ENCODE data around the gene COBL.

The COBL gene

GRCh38 chr7:51082096-51082840 lies 234.3 kb downstream of the COBL start:
- in situ Hi-C loops (cut with MboI; ENCODE audit: low sequenced_read_pairs) = no loop called here

DNA sequence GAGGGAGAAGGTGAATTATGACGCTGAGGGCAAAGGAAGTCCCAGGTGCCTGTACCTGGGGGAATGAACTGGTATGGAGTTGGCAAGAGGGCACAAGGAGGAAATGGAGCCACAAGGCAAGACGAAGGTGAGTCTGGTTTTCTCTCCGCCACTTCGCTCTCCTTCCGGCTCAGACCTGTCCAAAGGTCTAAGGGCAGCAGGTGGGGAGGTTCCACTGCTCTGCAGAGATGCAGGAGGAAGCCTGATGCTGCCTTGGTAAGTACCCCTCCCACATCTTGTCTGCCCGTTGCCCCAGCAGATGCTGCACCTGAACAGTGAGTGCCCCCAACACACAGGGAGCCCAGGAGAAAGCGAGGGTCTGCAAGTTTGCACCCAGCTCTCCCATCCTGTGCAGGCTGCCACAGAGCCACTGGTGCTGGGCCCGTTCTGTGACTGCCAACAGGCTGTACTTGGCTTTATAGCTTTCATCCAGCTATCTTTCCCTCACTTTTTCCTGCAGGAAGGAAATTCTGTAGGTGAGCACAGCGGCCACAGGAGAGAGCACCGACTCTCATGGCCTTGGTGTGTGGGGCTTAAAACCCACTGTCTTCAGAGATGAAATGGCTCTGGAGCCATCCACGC lies 235.2 kb downstream of the COBL start:
- in situ Hi-C loops (cut with MboI; ENCODE audit: low sequenced_read_pairs) = no loop called here

DNA sequence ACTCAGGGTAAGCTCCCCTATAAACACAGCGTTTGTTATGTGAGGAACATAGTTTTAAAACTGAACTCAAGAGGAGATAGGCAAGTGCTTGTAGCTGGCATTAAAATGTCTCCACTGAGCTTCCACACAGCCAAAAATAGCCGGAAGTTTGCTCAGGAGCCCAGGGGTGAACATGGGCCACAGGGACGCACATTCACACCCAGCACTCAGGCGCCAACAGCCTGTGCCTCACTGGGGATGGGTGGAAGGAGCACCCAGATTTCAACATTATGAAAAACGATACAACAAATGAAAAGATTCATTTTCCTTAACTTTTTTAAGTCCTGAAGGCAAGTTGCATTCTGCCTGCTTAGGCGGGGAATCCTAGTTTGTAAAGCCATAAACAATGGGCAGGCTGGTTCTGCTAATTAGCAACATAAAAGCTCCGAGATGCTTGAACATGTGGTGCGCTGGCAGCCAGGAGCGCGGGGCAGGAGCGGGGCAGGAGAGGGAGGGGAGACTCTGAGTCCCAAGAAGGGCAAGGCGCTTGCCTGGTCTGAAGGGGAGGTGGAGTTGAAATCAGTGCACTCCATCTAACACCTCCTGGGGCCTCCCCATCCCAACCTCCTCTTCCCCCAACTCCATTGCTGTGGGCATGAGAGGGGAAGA lies 235.9 kb downstream of the COBL start:
- in situ Hi-C loops (cut with MboI; ENCODE audit: low sequenced_read_pairs) = no loop called here

DNA sequence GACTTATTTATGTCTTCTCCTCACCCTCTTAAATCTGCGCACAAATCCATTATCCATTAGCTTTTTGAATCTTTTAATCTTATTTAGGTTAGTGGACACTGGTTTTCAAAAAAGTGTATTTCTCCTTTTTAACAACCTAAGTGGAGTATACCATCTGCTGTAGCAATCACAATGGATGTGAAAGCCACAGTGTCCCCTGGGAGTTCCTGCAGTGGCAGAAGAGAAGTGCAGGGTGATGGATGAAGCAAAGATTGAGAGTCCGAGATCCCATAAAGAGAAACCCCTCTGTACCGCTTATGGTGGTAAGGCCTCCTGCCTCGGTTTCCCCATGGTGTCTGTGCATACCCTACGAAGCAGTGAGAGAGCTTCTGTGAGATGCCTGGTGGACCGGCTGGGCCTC lies 236.4 kb downstream of the COBL start:
- in situ Hi-C loops (cut with MboI; ENCODE audit: low sequenced_read_pairs) = no loop called here

- in situ Hi-C loops (cut with MboI; ENCODE audit: low sequenced_read_pairs) = no loop called here
These were observed 237.1 kb downstream of the COBL start for GRCh38 chr7:51079494-51079893.

DNA sequence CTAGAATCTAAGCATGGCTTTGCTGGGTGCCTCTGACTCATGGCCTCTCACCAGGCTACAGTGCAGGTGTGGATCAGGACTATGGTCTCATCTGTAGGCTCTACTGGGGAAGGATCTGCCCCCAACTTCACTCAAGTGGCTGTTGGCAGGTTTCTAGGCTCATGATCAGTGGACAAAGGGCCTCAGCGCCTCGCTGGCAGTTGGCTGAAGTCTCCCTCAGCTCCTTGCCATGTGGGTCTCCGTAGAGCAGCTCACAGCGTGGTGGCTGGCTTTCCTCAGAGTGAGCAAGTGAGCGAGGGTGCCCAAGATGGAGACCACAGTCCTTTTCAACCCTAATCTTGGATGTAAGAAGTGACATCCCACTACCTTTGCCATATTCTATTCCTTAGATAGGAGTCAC lies 238.0 kb downstream of the COBL start:
- in situ Hi-C loops (cut with MboI; ENCODE audit: low sequenced_read_pairs) = no loop called here

GRCh38 chr7:51077987-51078370 lies 238.6 kb downstream of the COBL start:
- in situ Hi-C loops (cut with MboI; ENCODE audit: low sequenced_read_pairs) = no loop called here

GRCh38 chr7:51077316-51077986 lies 239.2 kb downstream of the COBL start:
- in situ Hi-C loops (cut with MboI; ENCODE audit: low sequenced_read_pairs) = no loop called here

DNA sequence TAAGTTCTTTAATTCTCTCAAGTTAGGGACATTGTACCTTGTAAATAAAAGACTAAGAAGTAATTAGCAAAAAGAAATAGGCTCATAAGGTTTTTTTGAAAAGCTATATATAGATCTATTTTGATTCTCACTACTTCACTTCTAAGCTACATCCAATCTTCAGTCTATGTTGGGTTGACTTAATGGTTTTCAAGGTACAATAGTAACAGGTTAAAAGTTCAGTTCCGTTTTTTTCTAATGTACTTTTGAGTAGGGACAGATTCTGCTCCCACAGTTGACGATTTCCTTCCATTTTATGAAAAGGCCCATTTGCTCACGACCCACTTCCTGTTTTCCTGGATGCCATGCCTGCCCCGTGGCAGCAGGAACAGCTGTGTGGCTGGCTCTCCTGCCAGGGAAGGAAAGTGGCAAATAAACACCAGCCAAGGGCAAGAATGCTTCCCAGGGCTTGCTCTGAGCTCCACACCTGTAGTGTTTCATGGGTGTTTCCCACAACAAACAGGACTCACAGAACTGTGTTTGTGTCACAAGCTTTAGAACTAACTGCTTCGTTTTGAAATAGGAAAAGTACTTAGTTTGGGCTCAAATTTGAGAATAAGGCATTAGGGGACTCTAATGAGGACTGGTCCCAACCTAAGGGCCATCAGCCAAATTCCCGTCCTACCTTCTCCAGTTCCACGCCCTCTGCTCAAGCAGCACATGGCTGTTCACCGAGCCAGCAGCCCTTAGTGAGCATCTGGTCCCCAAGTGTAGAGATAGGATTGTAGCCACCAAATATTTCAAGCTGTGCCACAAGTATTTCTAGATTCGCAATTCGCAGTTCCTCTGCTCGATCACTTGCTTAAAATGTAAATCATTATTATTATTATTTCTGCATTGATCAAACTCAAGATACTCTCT lies 240.7 kb downstream of the COBL start:
- in situ Hi-C loops (cut with MboI; ENCODE audit: low sequenced_read_pairs) = no loop called here

- in situ Hi-C loops (cut with MboI; ENCODE audit: low sequenced_read_pairs) = no loop called here
These were observed 243.4 kb downstream of the COBL start for GRCh38 chr7:51073171-51073570.

DNA sequence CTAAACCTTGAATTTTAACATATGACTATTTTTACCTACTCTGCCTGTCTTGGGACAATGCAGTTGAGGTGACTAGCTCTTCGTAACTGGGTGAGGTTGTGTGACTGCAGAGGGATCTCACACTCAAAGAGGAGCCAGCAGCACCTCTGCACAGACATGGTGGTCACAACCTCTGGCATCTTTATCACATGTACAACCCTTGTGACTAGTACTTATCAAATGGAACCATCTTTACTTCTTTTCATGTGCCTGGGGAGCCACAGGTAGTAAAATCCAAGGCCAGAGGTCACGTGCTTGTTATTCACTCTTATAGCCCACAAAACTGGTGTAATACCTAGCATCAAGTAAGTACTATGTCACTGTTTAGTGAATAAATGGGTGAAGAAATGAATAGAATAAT lies 244.3 kb downstream of the COBL start:
- in situ Hi-C loops (cut with MboI; ENCODE audit: low sequenced_read_pairs) = no loop called here

- in situ Hi-C loops (cut with MboI; ENCODE audit: low sequenced_read_pairs) = no loop called here
These were observed 245.2 kb downstream of the COBL start for GRCh38 chr7:51071427-51071826.

- in situ Hi-C loops (cut with MboI; ENCODE audit: low sequenced_read_pairs) = no loop called here
These were observed 246.5 kb downstream of the COBL start for GRCh38 chr7:51070151-51070550.

GRCh38 chr7:51069411-51070083 lies 247.1 kb downstream of the COBL start:
- in situ Hi-C loops (cut with MboI; ENCODE audit: low sequenced_read_pairs) = no loop called here

DNA sequence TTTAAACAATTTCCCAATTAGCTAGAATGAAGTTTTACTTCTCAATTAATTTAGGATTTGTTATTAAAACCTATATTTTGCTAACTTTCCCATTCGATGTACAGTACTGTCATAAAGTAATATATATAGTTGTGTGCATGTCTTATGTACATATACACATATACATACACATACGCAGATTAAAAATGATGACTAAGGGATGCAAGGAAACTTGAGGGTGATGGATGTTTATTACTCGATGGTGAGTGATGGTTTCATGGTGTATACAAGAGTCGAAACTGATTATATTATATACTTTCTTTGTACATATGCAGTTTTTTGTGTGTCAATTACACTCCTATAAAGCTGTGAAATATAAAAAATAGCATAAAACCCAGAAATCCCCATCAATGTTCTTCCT lies 248.2 kb downstream of the COBL start:
- in situ Hi-C loops (cut with MboI; ENCODE audit: low sequenced_read_pairs) = no loop called here

DNA sequence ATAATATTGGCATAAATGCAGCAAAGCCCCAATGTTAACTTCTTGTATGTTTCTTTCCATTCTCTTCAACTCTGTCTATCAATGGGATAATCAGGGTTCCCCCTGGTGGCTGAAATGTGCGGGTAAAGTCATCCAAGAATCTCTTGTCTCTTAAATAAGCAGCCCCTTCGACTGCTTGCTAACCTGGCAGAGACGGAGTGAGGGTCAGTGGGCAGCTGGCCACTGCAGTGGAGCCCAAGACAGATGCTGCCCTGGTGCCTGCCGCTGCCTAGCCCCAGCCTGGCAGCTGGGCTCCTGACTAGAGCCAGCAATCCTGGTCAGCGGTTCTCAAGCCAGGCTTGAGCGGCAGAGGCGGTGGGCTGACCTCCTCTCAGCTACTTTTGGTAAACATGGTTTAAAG lies 248.9 kb downstream of the COBL start:
- in situ Hi-C loops (cut with MboI; ENCODE audit: low sequenced_read_pairs) = no loop called here

DNA sequence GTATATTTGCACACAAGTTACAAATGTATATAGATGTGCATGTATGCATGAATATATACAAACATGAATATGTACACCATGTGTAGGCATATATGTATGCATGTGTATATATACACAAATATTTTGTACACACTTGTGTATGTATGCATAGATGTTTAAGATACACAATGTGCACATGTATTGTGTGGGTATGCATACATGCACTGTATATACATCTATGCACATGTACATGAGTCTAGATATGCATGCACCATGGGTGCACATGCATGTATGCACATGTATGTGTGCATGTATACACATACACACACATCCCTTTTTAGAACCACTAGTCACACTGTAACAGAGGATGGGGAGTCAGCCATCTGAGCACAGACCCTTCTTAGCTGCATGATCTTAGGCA lies 249.4 kb downstream of the COBL start:
- in situ Hi-C loops (cut with MboI; ENCODE audit: low sequenced_read_pairs) = no loop called here

- in situ Hi-C loops (cut with MboI; ENCODE audit: low sequenced_read_pairs) = no loop called here
These were observed 250.2 kb downstream of the COBL start for GRCh38 chr7:51066405-51066882.

DNA sequence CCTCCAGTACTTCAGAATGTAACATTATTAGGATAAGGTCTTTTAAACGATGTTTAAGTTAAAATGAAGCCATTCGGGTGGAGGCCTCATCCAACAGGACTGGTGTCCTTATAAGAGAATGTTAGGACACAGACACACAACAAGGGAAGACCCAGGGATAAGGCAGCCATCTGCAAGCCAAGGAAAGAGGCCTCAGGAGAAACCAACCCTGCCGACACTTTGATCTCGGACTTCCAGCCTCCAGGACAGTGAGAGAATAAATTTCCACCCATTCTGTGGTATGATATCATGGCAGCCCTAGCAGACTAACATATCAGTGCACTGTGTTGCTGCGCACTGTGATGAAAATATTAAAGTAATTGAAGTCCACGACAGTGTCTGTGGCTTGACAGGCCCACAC lies 250.8 kb downstream of the COBL start:
- in situ Hi-C loops (cut with MboI; ENCODE audit: low sequenced_read_pairs) = no loop called here

DNA sequence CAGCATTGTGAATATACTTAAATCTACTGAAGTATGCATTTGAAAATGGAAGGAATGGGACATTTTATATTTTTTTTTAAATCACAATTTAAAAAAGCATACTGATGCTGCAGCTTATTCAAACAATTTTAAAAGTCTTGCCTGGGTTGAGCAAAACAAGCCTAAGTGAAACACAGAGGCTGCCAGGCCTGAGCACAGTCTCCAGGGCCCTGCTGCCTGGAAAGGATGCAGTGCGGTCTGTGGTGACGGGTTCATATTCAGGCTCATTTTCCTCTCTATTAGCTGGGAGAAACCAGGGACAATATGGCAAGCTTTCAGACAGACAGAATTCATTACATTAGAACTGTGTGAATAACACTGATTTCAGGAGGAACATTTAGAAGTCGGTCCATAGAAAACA lies 251.9 kb downstream of the COBL start:
- in situ Hi-C loops (cut with MboI; ENCODE audit: low sequenced_read_pairs) = no loop called here

Data from hTERT RPE-1 (cell line).